Heart left ventricle (tissue), 16 donors: Measurements from ENCODE around the gene CRLF2. TPM values are rescaled to one million over a fixed set of nuclear protein-coding genes. Genes with fewer than 3 reads are reported as not detected.

Experiments
- ATAC-seq, 4 donors: fragments of 200-7000 bp; cut with Tn5 transposase; one replicate each; pipeline ENCODE4 v1.9.1; 2020 to 2022; ENCODE audit warnings: moderate library complexity in 4 of 4, mild to moderate bottlenecking in 3 of 4, moderate number of reproducible peaks in 1 of 4
- DNase-seq, 5 donors: peaks; one replicate each; pipeline ENCODE4 v3.0.0-alpha.2; 2020
- H3K27ac ChIP-seq, 12 donors: fragments of 200-600 bp; sonication (generic) in 4 of 12; one replicate each; pipeline versions ENCODE4 v1.5.0 to v1.8.0; 2016 to 2022; ENCODE audit warnings: mild to moderate bottlenecking in 2 of 12
- H3K27me3 ChIP-seq, 9 donors: fragments of 200-600 bp; sonication (generic) in 2 of 9; one replicate each; pipeline versions ENCODE4 v1.5.1 to v1.8.0; 2016 to 2022; ENCODE audit warnings: mild to moderate bottlenecking in 3 of 9
- H3K36me3 ChIP-seq, 9 donors: fragments of 200-600 bp; sonication (generic) in 2 of 9; one replicate each; pipeline versions ENCODE4 v1.5.0 to v1.8.0; 2018 to 2022; ENCODE audit warnings: mild to moderate bottlenecking in 2 of 9
- H3K4me1 ChIP-seq, 12 donors: fragments of 200-600 bp; sonication (generic) in 4 of 12; one replicate each; pipeline versions ENCODE4 v1.5.0 to v1.8.0; 2016 to 2022; ENCODE audit warnings: mild to moderate bottlenecking in 3 of 12
- H3K4me3 ChIP-seq, 12 donors: fragments of 200-600 bp; sonication (generic) in 4 of 12; one replicate each; pipeline versions ENCODE4 v1.5.0 to v1.8.0; 2017 to 2022; ENCODE audit warnings: mild to moderate bottlenecking in 9 of 12, moderate library complexity in 4 of 12
- H3K9me3 ChIP-seq, 12 donors: fragments of 200-600 bp; sonication (generic) in 4 of 12; one replicate each; pipeline versions ENCODE4 v1.5.0 to v1.8.0; 2016 to 2022; ENCODE audit warnings: mild to moderate bottlenecking in 1 of 12
- POLR2A ChIP-seq, 2 donors: fragments of 450-650 bp; IDR thresholded peaks; one replicate each; pipeline ENCODE4 v1.6.1; 2017; ENCODE audit warnings: antibody characterized with exemption in 2 of 2, mild to moderate bottlenecking in 2 of 2, moderate library complexity in 2 of 2
- WGBS, 4 donors: extraction: QIAGEN DNeasy Blood & Tissue Kit in 2 of 4; methylation state at CpG; one replicate each; pipeline versions ENCODE4 v1.1.5 to v1.1.7; 2013 to 2018; 5-methylcytosine and 5-hydroxymethylcytosine counted together
- intact Hi-C, 10 donors: fragments of 100-400 bp; cut with DNase I; formaldehyde crosslinking; loops; one replicate each; pipeline versions ENCODE4 v1.11.1 to v1.14.2; 2022
- polyA plus RNA-seq, 2 donors: library from polyadenylated mRNA; stranded (reverse); fragments of 200-250 nt; gene quantifications; one replicate each; pipeline ENCODE4 v1.2.3, GENCODE V29; 2013
- total RNA-seq, 9 donors: library from RNA; depleted of rRNA in 2 of 9; stranded (reverse); fragments of >200 nt in 2 of 9; fragmentation: NEBNext Ultra II Directional in 3 of 9; extraction: Animal tissue kit (Norgen Biotek cat#: 25700) in 3 of 9; gene quantifications; one replicate each; pipeline versions ENCODE4 v1.1.0 to v1.2.4, GENCODE V29; 2016 to 2023
- TF ChIP-seq, protein P1 (sequence below), 12 donors: fragments of 200-600 bp; sonication (generic) in 4 of 12; IDR thresholded peaks; one replicate each; pipeline versions ENCODE4 v1.5.0 to v1.8.0; 2018 to 2022; ENCODE audit warnings: antibody characterized with exemption in 12 of 12, mild to moderate bottlenecking in 5 of 12
- donor health status: ischemic (EF 13 %, LVEDD 7.1; RV severe dilation, severe dysfunction).
- donor health status: healthy with polysubstance abuse.
- donor health status: DM: no; HTN: yes; CAD: no.
- donor health status: DM: no; HTN: no; CAD: no.
- donor health status: ischemic (EF 25% LVEDD 6.9; RV normal size, moderate dysfunction).
- donor health status: ischemic (EF 25% LVEDD 5.7; RV mildly dilated, moderate dysfunction).
- donor health status: healthy.
- donor health status: DM: yes; HTN: yes; CAD: no.
- donor health status: ischemic (EF 35%, LVEDD 5.7; RV mildly dilated, moderate dysfunction).
- donor health status: nonischemic (EF 11% LVEDD 7.7; RV severe dilation, severe dysfunction).
- donor health status: DM: yes; HTN: yes; CAD: no.
- donor health status: PGD.
- donor health status: ischemic (EF 29% LVEDD 5.4; RV normal size, mild dysfunction).
- donor health status: nonischemic (EF 23%, LVEDD 6.1; RV moderate dilation, normal function).

CRLF2 gene
- total and polyA plus RNA-seq, 11 donors = 0.19 to 0.20 TPM; not detected in 9

DNA sequence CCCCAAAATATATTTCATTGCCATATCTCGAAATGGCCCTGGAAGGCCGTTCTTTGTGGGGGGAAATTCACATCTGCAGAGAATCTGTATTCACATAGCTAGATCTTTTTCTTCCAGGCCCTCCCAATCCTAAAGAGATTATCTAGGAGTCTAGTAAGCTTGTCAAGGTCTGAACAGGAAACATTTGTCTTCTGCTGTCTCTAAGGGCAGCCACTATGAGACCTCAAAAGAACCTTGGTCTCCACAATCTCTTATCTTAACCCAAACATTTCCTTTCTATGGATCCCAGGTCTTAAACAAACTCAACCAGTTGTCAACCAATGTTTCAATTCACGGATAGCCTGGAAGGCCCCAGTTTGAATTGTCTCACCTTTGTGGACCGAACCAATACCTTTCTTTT lies 45.0 kb downstream of the CRLF2 start:
- 49 to 53% (median 51%) methylated on average over 4 of the region's 4 CpGs for WGBS, 4 donors
- intact Hi-C loops = no loop called here
- no peak for TF ChIP-seq POLR2A (IDR thresholded peaks at IDR 0.05)
- TF ChIP-seq, protein P1, sequence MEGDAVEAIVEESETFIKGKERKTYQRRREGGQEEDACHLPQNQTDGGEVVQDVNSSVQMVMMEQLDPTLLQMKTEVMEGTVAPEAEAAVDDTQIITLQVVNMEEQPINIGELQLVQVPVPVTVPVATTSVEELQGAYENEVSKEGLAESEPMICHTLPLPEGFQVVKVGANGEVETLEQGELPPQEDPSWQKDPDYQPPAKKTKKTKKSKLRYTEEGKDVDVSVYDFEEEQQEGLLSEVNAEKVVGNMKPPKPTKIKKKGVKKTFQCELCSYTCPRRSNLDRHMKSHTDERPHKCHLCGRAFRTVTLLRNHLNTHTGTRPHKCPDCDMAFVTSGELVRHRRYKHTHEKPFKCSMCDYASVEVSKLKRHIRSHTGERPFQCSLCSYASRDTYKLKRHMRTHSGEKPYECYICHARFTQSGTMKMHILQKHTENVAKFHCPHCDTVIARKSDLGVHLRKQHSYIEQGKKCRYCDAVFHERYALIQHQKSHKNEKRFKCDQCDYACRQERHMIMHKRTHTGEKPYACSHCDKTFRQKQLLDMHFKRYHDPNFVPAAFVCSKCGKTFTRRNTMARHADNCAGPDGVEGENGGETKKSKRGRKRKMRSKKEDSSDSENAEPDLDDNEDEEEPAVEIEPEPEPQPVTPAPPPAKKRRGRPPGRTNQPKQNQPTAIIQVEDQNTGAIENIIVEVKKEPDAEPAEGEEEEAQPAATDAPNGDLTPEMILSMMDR (IDR thresholded peaks at IDR 0.05) = no peak

DNA sequence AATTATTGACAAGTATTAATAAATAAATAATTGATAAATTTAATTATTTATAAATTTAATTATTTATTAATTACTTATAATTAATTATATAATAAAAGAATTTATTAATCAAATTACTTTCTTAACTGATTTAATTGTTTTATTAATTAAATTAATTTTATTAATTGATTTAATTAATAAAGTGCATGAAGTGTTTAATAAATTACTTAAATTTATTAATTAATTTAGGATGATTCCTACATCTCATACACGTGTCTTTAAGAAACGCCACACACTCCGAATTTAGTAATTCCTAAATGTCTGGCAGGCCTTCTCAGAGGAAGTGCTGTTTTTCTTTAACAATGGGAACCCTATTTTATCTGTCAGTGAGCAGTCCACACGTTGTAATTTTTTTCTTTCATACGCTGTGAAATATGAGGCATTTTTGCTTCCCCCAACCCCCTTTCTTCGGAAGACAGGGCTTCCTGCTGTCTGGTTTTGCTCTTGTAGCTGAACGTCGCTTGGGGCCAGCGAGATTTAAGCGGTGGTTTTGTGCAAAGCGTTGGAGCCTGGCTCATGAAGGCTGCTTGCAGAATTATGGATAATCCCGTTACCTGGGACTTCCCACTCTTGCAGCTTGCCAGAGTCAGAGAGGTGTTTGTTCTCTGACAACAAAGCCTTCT lies 46.8 kb downstream of the CRLF2 start:
- ATAC-seq = no peak
- Histone ChIP-seq H3K9me3 (no peaks in the 10 kb centered on the region), H3K27ac (no peak overlapping the region), H3K4me1 (no peaks in the 10 kb centered on the region), H3K4me3 (no peak overlapping the region), H3K27me3 (peaks cover 0 to 23% (median 3%) of the 10 kb centered on the region in 9 donors), H3K36me3 (no peaks in the 10 kb centered on the region)
- intact Hi-C loops = no loop called here
- 22 to 29% (median 26%) methylated on average over 12 of the region's 12 CpGs for whole genome bisulfite sequencing, 4 donors
- no peak for DNase-seq
- TF ChIP-seq, protein P1 (IDR thresholded peaks at IDR 0.05) = no peak
- no peak for TF ChIP-seq POLR2A (IDR thresholded peaks at IDR 0.05)

More for the DNA sequence above, 45.0 kb downstream of the CRLF2 start:
- DNase-seq = no peak
- no peak for ATAC-seq
- Histone ChIP-seq H3K27me3 (peaks cover 0 to 18% (median 3%) of the 10 kb centered on the region in 9 donors), H3K36me3 (no peaks in the 10 kb centered on the region), H3K27ac (no peak overlapping the region), H3K4me1 (no peaks in the 10 kb centered on the region), H3K9me3 (no peaks in the 10 kb centered on the region), H3K4me3 (no peak overlapping the region)

DNA sequence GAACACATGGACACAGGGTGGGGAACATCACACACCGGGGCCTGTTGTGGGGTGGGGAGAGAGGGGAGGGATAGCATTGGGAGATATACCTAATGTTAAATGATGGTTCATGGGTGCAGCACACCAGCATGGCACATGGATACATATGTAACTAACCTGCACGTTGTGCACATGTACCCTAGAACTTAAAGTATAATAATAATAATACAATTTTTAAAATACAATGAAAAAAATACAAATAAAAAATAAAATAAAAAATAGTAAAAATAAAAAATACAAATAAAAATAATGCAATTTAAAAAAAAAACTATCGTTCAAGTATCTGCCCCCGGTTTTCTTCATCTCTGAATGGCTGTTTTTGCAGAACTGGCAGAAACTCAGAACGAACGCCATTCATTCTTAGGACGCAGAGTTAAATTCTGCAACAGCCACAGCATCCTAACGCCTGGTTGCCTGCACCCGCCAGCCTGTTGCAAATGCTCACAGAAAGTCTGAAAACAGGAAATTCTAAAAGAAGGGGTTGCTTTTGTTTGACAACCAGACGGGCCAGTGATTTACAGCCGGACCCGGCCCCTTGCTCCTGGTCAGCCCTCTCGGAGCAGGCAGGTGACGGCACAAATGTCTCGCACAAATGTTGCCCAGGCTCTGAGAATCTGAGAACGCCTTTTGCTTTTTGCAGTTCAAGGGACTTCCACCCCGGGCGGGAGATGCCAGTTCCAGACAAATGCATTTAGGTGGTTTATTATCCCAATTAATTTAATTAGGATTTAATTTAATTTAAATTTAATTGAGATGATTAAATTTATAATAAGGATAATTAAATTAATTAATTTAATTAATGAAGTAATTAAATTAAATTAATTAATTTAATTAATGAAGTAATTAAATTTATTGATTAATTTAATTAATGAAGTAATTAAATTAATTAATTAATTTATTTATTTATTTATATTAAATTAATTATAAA lies 47.8 kb downstream of the CRLF2 start:
- Histone ChIP-seq H3K4me3 (no peak overlapping the region), H3K9me3 (no peaks in the 10 kb centered on the region), H3K27ac (no peak overlapping the region), H3K36me3 (no peaks in the 10 kb centered on the region), H3K4me1 (no peaks in the 10 kb centered on the region), H3K27me3 (peaks cover 0 to 17% (median 0%) of the 10 kb centered on the region in 9 donors)
- intact Hi-C loops = no loop called here
- DNase-seq (no peak), ATAC-seq (no peak)
- 42 to 53% (median 48%) methylated on average over 18 of the region's 18 CpGs for WGBS, 4 donors
- TF ChIP-seq, protein P1 (IDR thresholded peaks at IDR 0.05) = no peak
- TF ChIP-seq POLR2A (IDR thresholded peaks at IDR 0.05) = no peak

DNA sequence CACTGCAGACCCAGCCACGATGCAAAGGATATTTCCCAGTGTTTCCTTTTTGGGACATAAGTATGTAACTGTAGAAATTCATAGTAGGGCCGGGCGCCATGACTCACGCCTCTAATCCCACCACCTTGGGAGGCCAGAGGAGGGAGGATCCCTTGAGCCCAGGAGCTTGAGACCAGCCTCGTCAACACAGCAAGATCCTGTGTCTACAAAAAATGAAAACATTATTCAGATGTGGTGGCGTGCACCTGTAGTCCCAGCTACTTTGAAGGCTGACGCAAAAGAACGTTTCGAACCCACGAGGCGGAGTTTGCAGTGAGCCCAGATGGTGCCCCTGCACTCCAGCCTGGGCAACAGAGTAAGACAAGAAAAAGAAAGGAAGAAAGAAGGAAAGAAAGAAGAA lies 49.2 kb downstream of the CRLF2 start:
- peaks cover 0 to 17% (median 0%) of the 10 kb centered on the region in 9 donors for H3K27me3 ChIP-seq
- H3K9me3 ChIP-seq = no peaks in the 10 kb centered on the region
- no peak overlapping the region for H3K4me3 ChIP-seq
- no peak overlapping the region for H3K27ac ChIP-seq
- ATAC-seq = no peak
- TF ChIP-seq, protein P1 (IDR thresholded peaks at IDR 0.05) = no peak
- TF ChIP-seq POLR2A (IDR thresholded peaks at IDR 0.05) = no peak
- WGBS, 4 donors = 78 to 86% (median 80%) methylated on average over 11 of the region's 11 CpGs
- no peaks in the 10 kb centered on the region for H3K36me3 ChIP-seq
- H3K4me1 ChIP-seq = no peaks in the 10 kb centered on the region
- DNase-seq = no peak
- intact Hi-C loops = no loop called here
